Measurements from ENCODE around the gene SAMHD1.

Gene SAMHD1

GRCh38 chr20:36871640-36872570 is 79.6 kb downstream of the SAMHD1 start:
- DNase-seq, result no peak

DNA sequence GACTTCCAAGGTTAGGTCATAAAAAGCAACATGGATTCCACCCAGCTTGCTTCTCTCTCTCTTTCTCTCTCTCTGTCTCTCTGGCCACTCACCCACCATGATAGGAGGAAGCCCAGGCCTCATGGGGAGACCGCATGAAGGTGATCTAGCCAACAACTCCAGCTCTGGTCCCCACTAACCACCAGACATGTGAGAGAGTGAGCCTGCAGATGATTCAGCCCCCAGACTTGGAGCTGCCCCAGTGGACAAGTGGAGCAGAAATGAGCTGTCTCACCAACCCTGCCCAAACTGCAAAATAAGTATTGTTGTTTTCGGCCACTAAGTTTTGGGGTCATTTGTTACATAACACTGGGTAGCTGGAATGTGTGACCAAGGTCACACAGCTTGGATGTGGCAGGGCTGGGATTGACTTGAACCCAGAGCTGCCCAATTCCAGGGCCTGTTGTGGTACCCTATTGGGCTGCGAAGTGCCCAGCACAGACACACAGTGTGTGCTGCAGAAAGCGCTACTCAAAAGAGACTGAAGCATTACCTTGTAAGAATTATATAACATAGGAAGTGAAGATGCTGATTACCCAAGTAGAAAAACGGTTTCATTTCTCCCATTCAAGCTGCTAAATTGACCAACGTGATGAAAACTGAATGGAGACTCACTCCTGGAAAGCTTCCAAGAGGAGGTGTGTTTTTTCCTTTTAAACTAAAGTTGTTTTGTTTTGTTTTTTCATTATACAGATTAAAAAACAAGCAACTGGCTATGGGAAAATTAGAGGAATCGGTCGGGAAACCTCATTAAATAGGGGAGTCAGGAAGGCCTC is 84.6 kb downstream of the SAMHD1 start:
- DNase-seq, result no peak

- DNase-seq, result no peak
Observed at GRCh38 chr20:36866164-36866563, 85.3 kb downstream of the SAMHD1 start.

- no peak for DNase-seq
Observed at GRCh38 chr20:36865861-36866149, 85.7 kb downstream of the SAMHD1 start.

DNA sequence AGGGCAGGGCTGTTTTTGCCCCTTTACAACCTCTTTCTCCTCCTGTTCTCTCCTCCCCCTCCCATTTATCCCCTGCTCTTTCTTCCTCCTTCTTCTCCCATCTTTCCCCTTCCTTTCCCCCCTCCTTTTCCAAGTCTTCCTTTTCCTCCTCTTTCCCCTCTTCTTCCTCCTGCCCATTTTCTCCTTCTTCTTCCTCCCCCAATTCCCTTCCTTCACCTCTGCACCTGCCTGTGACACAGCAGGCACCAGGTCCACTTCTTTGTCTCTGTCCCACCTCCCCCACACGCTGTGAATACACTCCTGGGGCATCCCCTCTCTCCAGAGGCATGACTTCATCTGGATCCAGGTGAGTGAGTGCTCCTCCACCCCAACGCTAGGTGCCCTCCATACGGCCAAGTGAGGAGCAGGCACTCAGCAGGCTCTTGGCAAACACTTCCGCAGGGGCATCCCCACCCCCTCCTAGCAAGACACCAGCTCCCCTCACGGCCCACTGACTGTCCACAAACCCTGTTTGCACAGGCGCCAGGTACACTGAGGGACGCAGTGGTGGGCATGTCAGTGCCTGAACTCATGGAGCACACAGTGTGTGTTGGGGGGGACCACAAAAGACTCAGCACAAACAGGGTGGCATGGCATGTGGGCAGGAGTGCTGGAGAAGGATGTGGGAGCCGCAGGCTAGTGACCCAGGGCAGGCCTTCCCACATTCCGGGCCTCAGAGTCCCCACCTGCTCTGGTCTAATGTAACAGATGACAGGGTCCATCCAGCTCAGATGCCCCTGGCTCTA is 86.2 kb downstream of the SAMHD1 start:
- DNase-seq, result no peak

- DNase-seq, result no peak
Observed at GRCh38 chr20:36862857-36863668, 88.4 kb downstream of the SAMHD1 start.

DNA sequence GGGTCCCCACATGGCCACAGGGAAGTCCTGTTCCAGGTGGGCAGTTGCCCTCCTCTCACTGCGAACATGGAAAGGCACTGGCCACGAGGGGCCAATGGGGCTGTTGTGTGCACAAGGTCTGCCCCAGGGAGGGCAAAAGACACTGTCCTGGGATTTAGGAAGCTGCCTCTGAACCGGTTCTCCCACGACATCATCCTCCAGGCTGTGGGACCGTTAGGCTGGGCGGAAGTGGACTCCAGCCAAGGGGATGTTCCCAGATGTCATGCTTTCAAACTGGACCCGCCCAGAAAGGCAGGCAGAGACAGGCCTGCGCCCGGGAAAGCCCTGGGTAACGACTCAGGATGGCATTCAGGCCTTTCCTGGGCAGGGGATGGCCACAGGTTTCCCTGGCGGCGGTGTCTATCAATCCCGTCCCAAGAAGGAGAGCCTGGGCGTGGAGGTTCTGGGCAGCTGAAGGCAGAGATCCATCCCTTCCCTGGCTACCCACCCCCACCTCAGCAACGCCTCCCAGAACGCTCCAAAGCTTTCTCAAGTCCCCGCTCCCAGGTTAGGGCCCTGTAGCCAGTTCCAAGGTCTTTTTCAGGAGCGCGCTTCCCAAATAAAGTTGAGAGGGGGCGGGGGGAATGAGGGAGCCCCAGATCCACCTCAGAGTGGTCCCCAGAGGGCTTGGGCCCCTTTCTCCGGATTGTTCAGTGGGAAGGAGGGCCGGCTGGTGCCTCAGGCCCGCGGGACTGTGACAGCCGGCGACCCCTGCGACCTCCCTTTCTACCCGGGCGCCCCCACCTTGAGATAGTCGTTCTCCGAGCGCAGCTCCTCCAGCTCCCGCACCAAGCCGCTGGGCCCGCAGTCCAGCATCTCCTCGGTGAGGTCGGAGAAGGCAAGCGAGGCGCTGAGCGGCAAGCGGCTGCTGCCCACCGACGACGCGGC is 89.4 kb downstream of the SAMHD1 start:
- no peak for DNase-seq

- DNase-seq, result no peak
Observed at GRCh38 chr20:36861625-36861874, 90.0 kb downstream of the SAMHD1 start.

DNA sequence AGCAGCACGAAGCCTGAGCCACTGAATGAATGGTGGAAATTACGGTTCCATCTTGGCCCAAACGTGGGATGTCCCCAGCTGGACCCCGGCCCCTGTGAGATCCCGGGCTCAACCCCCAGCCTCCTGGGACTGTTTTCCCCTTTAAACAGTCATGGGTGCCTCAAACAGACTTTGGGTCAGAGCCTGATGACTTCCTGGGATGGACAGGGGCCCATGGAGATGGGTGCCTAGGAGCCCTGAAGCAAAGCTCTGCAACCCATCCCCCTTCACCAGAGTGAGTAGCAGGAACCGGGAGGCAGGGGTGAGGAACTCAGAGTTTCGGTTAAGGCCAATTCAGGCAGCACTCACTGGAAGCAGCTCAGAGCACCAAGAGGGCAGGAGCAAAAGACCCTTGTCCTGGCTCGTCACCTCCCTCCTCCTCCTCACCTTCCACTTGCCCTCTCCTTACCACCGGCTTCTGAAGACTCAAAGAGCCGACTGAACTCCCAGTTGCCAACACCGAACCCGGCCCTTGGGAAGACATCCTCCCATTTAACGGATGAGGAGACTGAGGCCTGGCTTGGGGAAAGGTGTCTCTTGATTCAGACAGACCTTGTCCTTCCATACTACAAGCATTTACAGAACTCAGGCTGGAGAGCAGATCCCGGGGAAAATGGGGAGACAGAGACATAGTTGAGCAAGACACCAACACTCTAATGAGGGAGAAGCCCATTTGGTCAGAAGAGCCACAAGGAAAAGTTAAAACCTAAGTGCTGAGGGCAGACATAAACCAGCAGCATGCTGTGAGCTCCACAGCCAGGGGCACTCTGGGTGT is 90.5 kb downstream of the SAMHD1 start:
- DNase-seq, result no peak

DNA sequence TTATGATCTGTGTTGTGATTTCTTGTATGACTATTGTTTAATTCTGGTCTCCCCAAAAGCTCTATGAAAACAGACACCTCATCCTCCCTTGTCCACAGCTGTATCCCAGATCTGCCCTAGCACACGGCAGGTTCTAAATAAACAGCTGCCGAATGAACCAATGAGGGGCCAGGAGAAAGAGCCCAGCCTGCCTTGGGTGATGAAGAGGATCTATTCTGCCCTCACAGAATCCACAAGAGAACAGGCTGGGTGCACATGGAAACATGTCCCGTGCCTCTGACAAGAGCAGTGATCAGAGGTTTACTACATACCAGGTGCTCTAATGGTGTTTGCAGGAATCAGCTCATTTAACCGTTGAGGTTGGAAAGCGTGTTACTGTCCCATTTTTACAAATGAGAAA is 91.2 kb downstream of the SAMHD1 start:
- no peak for DNase-seq

GRCh38 chr20:36859700-36860330 is 91.7 kb downstream of the SAMHD1 start:
- DNase-seq, result no peak

GRCh38 chr20:36859282-36859555 is 92.3 kb downstream of the SAMHD1 start:
- DNase-seq, result no peak

- no peak for DNase-seq
Observed at GRCh38 chr20:36856691-36857635, 94.5 kb downstream of the SAMHD1 start.

GRCh38 chr20:36856195-36856594 is 95.3 kb downstream of the SAMHD1 start:
- DNase-seq, result no peak

- DNase-seq, result no peak
Observed at GRCh38 chr20:36855241-36855657, 96.3 kb downstream of the SAMHD1 start.

DNA sequence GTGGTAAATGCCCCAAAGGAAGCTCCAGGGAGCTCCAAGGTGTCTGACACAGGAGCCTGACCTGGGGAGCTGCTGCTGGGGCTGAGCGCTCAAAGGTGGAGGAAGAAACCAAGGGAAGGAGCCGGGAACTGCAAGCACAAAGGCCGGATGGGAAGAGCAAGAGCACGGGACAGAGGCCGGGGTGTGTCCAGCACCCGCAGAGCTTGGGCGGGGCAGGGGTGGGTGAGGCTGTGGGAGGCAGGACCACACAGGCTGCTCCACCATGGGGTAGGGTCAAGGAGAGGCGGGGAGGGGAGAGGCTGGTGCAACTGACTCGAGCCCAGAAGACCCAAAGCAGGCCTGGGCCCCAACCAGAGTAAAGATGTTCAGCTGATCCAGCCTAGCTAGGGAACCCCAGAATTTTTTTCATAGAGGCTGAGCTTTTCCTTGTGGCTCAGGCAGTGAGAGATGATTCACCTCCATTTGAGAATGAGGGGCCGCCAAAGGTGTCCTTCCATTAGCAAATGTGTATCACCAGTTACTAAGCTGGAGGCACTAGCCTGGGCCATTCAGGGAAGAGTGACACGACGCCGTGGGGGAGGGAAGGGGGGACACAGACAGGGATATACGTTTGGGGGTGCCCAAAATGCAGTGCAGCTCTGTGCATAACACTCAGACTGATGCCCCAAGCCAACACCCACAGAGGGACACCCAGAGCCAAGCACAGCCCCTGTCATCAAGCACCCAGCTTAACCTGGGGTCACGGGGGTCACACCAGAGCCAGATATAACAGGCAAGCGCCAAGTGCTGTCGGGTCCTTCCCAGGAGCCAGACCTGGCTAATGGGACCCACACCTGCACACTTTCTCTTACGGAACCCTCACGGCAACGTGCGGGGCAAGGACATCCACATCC is 96.9 kb downstream of the SAMHD1 start:
- DNase-seq, result no peak

DNA sequence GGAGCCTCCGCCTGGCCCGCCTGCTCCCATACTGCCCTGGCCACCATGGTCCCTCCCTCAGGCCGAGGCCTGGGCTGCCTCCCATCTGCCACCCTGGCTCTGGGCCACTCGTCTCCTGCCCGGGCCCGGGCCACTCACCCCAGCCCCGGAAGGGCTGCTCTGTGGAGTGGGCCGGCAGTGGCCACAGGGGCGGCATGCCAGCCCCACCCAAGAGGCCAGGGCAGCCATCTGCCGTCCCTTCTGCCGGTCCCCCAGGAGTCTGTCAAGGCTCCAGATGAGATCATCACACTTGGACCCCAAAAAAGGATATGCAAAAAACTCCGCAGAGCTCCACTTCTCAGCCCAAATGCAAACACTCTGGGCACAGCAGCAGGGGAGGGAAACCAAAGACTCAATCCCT is 99.3 kb downstream of the SAMHD1 start:
- no peak for DNase-seq

GRCh38 chr20:36851490-36851889 is 100.0 kb downstream of the SAMHD1 start:
- DNase-seq, result no peak
